ENCODE measurements around the gene NEK6.

Gene NEK6

DNA sequence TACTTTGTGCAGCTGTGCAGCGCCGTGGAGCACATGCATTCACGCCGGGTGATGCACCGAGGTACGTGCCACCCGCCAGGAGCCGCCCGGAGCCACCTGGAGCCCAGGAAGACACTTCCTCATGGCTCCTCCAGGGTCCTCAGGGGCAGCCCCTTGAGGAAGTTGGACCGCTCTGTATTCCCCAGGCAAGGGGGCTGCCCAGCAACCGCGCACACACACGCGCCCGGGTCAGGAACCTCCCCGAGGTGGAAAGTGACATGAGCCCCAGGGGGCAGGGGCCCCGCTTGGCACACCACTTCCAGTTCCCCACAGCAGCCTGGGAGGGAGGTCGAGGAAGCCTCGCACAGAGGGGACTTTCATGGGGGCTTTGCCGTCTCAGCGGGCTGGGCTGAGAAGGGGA, 68.6 kb downstream of the NEK6 start:
- FAIRE-seq: no peak

DNA sequence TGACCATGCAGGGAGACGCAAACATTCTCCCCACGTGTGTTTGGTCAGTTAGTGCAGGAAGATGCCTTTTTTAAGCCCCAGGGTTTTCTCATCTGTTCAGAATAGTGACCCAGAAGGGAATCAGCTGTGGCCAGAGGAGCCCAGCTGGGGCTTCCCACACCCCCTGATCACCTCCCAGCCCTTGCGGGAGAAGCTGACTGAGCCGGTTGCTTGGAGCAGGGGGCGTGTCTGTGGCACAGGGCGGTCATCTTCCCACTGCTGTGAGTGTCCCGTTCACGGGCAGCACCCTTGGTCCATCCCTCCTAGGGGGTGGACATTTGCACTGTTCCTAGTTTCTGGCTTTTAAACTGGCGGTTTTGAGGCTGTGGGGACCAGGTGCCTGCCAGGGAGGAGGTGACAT, 69.7 kb downstream of the NEK6 start:
- no peak for FAIRE-seq

DNA sequence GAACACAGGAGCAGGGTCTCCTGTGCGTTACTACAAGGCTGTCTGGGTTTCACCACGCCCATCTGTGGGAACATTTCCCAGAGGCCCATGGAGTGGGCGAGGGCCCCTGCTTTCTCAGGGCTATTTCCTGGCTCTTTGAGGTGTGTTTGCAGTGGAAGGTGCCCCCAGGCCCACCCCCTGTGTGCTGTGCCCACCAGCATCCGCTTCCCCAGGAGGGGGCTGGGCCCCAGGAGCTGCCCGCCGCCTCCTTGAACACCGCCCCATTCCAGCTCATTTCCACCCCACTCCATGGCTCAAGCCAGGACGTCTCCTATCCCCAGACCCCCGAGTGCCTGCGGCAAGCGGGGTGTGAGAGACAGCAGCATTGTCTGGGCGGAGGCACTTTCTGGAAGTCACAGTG, 70.5 kb downstream of the NEK6 start:
- no peak for FAIRE-seq

DNA sequence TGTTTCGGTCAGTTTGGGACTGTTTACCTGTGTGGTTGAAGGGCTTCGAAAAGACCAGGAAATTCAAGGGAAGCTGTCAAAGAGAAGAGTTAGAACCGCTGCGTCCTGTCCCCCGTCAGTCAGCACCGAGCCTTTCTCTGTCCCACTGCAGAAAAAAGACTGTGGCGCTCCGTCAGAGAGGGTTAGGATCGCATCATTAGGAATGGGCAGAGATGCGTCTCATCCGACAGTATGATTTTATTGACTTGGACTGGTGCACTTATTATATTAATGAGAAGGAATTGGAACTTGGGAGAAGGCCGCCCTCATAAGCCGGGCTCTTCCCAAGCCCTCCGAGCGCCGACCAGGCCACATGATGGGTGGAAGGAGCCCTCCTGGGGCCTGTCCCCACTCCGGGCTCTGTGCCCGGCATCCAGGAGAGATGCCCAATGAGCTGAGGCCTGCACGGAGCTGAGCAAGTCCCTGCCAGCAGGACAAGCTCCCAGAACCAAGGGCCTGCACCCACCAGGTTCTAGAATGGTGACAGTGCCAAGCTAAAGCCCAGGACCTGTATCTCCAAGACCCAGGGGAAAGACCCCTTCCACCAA, 71.5 kb downstream of the NEK6 start:
- no peak for FAIRE-seq

DNA sequence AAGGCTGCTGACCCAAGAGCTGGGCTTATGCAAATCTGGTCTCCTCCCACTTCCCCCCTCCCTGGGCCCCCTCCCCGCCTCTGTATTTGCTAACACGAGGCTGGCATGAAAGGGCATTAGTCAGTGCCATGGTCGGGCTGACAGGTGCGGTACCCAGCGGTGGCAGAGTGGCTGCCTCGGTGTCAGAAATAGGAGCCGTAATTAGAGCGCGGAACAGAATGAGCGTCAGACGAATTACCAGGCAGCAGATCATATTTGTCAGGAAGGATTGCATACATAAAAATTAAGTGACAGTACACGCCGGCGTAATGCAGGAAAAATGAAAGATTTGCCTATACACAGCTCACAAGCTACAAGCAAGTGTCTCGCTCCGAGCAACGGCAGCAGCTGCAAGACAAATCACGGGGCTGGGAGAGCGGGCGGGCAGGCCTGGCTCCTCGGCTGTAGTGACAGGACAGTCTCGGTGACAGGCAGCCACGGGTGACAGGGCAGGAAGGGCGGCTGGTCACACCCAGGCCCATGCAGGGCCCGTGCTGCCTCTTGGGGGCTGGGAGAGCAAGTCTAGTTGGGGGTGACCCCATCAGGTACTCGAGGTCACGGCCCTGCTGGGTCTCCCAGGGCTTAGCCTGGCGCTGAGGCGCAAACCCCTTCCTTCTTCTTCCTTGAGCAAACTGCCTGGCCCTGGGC, 72.4 kb downstream of the NEK6 start:
- no peak for FAIRE-seq

DNA sequence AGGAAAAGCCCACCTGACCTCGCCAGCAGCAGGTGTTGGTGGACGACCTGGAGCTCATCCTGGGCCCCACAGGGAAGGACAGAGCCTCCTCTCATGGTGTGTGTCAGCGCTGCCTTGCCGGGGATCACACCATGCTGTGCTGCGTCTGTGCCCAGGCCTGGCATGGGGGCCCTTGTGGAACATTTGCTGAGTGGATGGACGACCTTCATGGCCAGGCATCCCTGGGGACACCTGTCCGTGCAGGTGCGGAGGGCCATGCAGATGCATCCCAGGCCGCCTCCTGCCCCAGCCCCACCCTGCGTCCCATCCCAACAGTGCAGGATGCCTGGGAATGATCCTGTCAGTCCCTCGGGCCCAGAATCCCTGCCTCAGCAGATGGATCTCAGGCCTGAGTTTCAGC, 73.8 kb downstream of the NEK6 start:
- no peak for FAIRE-seq

DNA sequence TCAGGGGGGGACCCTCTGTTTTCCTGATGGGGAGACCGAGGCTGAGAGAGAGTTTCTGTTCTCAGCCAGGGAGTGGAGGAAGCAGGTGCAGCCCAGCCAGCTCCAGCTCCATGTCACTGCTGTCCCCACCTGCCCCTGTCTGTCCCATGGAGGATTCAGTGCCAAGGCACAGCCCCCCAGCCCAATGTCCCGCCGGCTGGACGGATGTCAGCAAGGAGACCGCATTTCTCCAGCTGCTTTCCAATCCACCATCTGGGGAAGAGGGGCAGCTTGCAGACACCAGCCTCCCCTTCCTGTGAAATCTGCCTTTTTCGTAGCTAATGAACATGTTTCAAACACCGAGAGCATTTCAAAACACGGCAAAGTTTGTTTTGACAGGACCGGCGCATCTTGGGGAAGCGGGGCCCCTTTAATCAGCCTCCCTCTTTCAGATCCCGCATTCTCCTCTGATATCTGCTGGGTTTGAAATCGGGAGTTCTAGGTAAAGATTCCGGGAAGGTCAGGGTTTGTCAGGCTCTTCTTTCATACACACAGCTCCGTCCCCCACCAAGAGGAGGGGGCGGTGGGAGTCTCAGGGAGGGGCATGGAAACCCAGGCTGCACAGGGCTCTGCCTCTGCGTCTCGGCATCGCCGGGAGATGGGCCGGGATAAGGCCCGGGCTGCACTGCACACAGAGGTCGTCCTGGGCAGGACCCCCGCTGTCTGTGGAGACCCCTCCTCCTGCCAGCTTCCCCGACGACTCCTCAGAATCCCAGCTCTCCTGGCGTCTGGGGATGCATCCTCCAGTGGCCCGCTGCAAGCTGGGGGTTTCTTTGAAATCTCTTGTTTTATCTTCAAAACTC, 74.8 kb downstream of the NEK6 start:
- no peak for FAIRE-seq

DNA sequence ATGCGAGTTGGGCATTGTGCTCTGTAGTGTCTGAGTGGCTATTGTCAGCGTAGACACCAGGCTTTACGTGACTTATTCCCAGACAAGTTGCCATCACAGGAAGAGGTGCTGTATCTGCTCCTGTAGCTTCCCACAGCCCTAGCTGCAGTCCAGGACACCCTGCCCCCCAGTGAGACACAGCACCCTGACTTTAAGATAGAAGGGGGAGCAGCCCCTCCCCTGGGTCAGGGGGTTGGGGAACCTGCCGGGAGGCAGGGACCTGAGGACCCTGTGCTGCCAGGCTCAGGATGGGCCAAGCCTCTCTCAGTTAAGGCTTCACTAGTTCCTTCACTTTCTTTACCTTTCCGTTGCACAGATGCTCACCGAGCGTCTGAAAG, 75.4 kb downstream of the NEK6 start:
- no peak for FAIRE-seq

DNA sequence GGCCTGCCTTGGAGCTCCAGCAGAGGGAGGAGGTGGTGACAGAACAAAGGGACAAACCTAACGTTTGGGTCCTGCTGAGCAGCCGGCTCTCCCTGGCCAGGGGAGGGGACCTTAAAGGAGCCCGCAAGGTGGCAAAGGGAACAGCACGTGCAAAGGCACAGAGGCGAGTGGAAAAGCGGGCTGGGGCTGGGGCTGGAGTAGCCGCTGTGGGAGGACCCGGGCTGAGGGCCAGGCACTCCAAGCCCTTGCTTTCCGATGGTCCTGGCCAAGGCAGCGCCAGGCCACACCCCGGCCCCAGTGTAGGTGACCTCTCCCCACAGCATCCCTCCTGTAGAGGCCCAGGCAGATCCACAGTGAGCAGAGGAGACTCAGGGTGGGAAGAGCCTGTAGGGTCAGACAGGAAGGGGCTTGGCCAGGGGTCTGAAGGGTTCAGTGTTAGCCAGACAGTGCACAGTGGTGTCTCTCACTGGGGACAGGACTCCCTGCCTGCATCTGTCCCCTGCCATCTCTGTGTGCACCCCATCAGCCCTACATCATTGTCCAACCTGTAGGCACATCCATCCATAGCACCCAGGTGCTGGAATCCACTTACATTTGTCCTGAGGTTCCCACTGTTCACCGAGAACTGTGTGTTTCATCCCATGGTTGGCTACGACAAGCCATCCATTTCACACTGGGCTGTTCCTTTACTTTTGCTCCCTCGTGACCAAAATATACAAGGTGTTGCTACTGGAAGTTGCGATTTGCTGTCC, 77.0 kb downstream of the NEK6 start:
- no peak for FAIRE-seq

DNA sequence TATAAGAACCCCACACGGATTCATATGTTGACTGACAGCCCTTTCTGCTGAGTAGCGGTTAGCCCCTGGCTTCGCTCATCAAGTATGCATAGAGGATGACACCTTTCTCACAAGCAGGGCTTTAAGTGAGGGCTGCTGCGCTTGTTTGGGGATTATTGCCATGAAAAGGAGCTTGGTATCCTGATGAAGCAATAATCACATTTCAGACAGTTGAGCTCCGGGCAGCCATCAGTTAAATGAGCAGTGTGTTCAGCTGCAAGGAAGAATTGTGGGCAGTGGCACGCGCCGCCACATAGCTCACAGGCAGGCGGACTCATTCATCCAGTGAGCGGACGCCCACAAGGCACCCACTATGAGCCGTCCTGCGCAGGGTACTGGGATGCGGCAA, 77.6 kb downstream of the NEK6 start:
- no peak for FAIRE-seq

DNA sequence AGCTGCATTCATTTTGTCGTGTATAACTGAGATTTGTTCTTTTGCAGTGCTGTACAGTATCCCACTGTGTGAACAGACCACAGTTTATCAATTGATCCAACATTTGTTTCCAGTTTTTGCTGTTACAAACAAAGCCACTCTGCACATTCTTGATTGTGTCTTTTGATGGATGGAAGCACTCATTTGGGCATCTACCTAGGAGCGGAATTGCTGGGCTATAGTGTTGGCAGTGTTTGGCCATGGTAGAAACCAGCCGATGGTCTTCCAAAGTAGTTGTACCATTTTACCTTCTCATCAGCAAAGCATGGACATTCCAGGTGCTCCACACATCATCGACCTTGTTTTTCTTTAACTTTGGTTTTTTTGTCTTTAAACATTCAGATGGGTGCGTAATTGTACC, 79.8 kb downstream of the NEK6 start:
- FAIRE-seq: no peak

DNA sequence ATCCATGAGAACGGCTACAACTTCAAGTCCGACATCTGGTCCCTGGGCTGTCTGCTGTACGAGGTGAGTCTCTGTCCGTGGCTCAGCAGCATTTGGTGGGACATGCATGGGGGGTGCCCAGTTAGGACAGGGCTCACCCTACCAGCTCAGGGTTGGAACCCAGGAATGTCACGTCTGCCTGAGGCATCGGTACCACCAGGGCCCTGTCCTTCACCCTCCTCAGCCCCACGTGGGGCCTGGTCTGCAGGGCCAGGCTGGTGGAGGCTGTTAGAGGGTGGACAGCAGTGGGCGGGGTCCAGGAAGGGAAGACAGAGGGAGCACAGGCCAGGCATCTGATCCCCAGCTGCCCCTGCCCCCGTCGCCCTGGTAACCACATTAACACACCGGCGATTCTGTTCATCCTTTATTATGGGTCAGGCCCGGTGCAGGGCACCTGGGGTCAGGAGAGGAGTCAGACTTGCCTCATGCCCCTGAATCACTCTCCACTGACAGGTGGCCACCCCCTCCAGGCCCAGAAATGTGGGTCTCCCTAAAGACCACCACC, 81.9 kb downstream of the NEK6 start:
- no peak for FAIRE-seq

DNA sequence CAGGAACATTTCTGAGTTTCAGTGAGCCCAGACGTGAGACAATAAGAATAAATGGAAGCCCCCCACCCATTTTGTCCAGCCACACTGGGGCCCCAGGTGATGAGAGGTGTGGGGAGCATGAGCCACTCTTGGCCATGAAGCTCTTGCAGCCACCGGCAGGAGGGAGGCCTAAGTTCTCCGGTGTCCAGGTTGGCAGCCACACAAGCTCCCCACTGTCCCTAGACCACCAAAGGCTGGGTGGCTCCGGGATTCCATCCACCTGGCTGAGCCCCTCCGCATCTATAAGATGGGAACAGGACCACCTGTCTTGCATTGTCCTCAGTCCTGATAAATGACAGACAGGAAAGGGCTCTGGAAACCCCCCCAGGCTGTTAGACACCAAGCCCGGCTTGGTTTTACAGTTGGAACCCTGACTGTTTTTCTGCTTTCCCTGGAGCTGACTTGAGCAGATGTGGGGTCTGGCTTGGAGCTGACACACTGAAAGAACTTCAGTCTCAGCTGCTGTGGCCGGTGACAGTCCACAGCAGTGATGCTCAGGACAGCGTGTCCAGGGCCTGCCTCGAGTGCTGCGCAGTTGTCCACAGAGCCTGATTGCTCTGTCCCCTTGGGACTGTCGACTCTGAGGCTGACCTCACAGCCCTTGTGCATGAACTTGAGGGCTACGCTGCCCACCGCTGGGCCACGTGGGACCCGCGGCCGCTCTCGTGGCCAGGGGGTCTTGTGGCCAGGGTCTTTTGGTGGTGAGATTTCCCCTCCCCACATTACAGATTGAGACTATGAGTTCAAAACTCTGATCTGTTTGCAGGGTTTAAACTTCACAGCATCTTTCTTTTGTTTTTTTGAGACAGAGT, 82.7 kb downstream of the NEK6 start:
- no peak for FAIRE-seq

DNA sequence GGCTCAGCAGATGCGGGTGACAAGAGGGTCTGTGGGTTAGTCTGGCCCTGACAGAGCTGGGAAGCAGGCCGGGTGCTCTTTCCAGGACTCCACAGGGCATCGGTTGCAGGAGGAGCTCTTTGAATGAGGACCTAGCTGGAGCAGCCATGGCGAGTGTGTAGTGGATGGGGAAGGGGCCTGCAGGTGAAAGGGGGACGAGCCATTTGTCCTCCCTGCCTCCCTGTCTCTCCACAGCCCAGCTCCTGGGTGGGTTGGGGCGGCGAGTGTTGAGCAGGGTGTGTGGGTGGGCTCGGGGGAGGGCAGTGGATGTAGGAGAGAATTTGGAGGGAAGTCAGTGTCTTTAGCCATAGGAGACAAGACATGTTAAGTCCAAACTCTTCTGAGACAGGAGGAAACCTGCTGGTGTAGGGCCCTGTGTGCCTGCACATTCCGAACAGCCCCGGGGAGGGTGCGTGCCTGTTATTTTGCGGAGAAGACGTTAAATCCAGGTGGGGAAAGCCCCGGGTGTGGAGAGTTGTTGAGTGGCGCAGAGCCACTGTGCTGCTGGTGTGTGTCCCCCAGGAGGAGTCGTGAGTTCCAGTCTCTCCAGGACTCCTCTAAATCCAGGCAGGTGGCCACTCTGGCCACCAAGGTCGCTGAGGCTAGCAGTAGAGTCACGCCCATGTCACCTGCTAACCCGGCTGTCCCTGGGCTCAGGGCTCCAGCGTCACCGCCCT, 83.9 kb downstream of the NEK6 start:
- no peak for FAIRE-seq

DNA sequence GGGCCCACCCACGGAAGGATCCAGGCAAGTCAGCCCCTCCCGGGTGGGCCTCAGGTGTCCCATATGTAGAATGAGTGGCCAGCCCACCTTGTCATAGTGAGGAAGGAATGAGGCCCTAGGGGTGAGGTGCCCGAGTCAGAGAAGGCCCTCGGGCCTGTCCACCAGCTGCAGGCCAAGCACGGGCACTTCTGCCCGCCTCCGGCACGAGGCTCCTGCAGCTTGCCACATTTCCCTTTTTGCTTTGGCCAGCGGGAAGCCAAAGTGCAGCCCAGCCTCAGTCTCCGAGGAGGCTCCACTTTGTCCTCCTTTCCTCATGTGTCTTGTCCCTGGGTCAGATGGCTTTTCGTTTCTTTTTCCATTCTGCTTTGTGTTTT, 84.6 kb downstream of the NEK6 start:
- FAIRE-seq: no peak

DNA sequence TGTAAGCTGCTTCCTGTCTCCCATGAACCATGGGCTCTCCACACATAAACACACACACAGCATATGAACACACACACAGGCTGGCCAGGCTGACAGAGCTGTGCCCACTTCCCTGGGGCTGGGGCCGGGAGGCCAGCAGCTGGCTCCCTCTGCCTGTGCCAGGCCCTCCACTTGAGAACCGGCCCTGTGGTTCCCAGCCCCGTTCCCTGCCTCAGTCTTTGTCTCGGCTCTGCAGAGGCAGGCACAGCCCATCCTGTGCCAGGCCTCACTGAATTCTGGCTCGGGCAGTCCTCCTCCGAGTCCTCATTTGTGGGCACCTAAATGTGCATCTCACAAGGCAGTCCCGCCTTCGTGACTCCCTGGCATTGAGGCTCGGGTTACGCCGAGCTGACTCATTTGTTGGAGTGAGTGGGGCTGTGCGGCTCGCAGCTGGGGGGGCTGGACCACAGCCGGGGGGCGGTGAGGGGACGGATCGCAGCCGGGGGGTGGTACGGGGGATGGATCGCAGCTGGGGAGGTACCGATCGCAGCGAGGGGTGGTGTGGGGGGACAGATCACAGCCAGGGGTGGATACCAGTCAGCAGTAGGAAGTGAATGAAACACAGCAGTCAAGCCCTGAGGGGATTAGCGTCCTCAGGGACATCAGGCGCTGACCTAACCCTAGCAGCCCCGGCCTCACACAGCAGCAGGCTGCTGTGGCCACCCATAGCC, 85.2 kb downstream of the NEK6 start:
- FAIRE-seq: no peak

DNA sequence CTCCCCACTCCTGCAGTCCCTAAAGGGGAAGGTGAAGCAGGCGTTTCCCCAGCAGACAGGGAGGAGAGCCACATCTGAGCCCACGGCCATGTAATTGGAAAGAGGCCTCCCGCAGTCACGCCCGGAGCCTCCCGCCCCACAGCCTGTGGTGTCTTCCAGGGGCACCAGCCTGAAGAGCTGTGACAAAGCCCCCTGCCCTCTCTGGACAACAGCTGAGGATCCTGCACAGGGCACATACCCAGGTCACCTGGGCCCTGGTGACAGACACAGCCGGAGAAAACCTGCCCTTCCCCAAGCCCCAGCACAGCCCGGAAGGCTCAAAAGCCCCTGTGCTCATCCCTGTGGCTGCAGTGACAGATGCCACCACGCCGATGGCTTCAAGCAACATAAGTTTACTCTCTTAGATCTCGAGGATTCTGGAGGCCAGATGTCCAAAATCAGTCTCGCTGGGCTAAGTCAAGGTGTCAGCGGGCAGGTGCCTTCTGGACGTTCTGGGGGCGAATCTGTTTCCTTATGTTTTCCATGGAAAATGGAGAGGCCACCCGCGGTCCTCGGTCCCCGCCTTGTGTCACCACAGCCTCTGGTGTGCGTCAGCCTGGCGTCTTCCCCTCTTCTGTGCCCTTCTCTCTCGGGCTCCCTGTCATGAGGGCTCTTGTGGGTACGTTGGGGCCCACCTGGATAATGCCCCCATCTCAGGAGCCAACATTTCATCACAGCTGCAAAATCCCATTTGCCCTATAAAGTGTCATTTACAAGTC, 86.0 kb downstream of the NEK6 start:
- no peak for FAIRE-seq

DNA sequence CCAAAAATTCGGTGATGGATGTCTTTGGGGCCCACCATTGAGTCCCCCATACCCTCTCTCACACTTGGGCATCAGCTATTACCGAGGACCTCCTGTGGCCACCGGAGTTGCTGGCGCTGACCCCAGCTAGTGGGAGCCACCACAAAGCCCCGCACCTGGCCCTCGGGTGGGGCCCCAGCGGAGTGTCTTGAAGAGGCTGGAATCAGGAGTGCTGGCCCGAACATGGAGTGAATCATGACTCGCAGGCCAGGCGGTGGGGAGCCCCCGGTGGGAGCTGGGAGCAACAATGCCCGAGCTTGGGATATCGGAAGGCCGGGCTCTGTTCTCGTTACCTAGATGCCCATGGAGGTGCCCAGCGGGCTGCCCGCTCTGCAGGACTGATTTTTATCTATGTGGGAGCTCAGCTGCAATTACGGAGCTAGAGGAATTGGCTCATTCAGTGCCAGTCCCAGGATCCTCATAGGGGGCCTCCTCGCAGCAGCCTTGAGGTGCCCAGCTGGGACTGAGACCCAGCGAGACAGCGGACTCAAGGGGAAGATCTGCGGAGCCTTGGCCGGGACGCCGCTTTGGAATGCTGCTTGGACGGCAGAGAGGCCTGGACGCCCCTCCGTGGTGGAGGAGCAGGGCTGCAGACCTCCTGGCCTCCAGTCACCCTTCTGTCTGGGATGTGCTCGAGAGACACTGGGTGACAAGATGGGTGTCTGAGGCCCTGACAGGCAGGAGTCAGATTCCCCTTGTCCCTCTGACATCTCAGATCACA, 86.7 kb downstream of the NEK6 start:
- FAIRE-seq: no peak

DNA sequence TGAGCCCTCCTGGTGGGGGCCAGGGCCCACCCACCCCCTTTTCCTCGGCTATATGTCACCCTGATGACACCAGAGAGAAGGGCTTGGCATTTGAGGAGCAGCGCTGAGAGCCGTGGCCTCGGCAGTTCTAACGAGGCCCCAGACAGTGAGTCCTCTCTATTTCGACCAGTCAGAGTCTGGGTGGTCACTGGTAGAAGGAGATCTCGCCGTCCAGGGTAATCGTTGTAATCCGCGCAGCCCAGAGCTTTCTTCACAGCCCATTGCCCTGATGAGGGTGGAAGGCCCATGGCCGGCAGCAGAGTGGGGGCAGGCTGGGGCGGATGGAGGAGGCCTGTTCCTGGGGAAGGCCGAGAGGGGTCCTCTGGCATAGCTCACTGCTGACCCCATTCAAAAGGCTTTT, 87.3 kb downstream of the NEK6 start:
- no peak for FAIRE-seq

All from islet of Langerhans (tissue), 1 donor.